HG03280 (cell line): Measurements from ENCODE around the gene TMEM52.

Source experiments
- ATAC-seq: cut with Tn5 transposase; IDR thresholded peaks from one replicate; pipeline ENCODE4 v1.9.1; 2021; ENCODE audit warnings: mild to moderate bottlenecking, moderate library complexity; ENCODE audit not compliant: unreplicated experiment

Gene TMEM52

GRCh38 chr1:1876335-1876930 lies 42.6 kb downstream of the TMEM52 start:
- ATAC-seq, result no peak

GRCh38 chr1:1875932-1876331 lies 43.1 kb downstream of the TMEM52 start:
- ATAC-seq, result no peak

GRCh38 chr1:1874901-1875300 lies 44.2 kb downstream of the TMEM52 start:
- ATAC-seq, result no peak

- ATAC-seq, result no peak
These were observed 45.9 kb downstream of the TMEM52 start for GRCh38 chr1:1873186-1873585.

GRCh38 chr1:1872329-1872994 lies 46.6 kb downstream of the TMEM52 start:
- ATAC-seq, result no peak

- no peak for ATAC-seq
These were observed 49.6 kb downstream of the TMEM52 start for GRCh38 chr1:1869469-1869868.
